Upper lobe of left lung (tissue), 4 donors: Measurements from ENCODE around the gene RPL31.

ENCODE experiments used
- EP300 ChIP-seq, 4 donors: sonication (generic); formaldehyde crosslinking; IDR thresholded peaks; one replicate each; pipeline ENCODE4 v1.5.1; 2017; ENCODE audit warnings: antibody characterized with exemption in 4 of 4, control low read depth in 2 of 4
- TF ChIP-seq, protein P1 (sequence below), 6 experiments: fragments of 450-650 bp in 4 of 6; fragments of 200-600 bp in 2 of 6; sonication (generic) in 2 of 6; IDR thresholded peaks; one replicate each; pipeline ENCODE4 v1.5.1; 2016 to 2019; ENCODE audit warnings: antibody characterized with exemption in 6 of 6

- TF ChIP-seq, protein P1, sequence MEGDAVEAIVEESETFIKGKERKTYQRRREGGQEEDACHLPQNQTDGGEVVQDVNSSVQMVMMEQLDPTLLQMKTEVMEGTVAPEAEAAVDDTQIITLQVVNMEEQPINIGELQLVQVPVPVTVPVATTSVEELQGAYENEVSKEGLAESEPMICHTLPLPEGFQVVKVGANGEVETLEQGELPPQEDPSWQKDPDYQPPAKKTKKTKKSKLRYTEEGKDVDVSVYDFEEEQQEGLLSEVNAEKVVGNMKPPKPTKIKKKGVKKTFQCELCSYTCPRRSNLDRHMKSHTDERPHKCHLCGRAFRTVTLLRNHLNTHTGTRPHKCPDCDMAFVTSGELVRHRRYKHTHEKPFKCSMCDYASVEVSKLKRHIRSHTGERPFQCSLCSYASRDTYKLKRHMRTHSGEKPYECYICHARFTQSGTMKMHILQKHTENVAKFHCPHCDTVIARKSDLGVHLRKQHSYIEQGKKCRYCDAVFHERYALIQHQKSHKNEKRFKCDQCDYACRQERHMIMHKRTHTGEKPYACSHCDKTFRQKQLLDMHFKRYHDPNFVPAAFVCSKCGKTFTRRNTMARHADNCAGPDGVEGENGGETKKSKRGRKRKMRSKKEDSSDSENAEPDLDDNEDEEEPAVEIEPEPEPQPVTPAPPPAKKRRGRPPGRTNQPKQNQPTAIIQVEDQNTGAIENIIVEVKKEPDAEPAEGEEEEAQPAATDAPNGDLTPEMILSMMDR (IDR thresholded peaks at IDR 0.05): no peak
- TF ChIP-seq EP300 (IDR thresholded peaks at IDR 0.05): no peak
Observed at GRCh38 chr2:101040072-101040471, 38.0 kb downstream of the RPL31 start.
